DLD1 (cell line): ENCODE measurements around the gene ATF7IP.
"Not testable (repeated sequence)": the region's sequence is repeated elsewhere in the genome, so short reads cannot be mapped to it uniquely, and the experiment has no call there.

Experiments
- in situ Hi-C: cut with HindIII; loops from 2 replicates; pipeline ENCODE4 v1.10.0; 2017; ENCODE audit warnings: low sequenced_read_pairs

ATF7IP gene

GRCh38 chr12:14367040-14367661, 1.7 kb downstream of the ATF7IP start:
- in situ Hi-C loops, result no loop called here

- in situ Hi-C loops, result no loop called here
Measured at GRCh38 chr12:14369311-14369710, 3.8 kb downstream of the ATF7IP start.

GRCh38 chr12:14373217-14373616, 7.7 kb downstream of the ATF7IP start:
- in situ Hi-C loops, result no loop called here

- in situ Hi-C loops, result no loop called here
Measured at GRCh38 chr12:14379508-14379907, 14.0 kb downstream of the ATF7IP start.

GRCh38 chr12:14384783-14385638, 19.5 kb downstream of the ATF7IP start:
- in situ Hi-C loops, result no loop called here

GRCh38 chr12:14387219-14387871, 21.9 kb downstream of the ATF7IP start:
- in situ Hi-C loops, result no loop called here

GRCh38 chr12:14390449-14390848, 25.0 kb downstream of the ATF7IP start:
- in situ Hi-C loops, result no loop called here

- in situ Hi-C loops, result no loop called here
Measured at GRCh38 chr12:14390870-14391530, 25.5 kb downstream of the ATF7IP start.

- in situ Hi-C loops, result no loop called here
Measured at GRCh38 chr12:14393751-14394150, 28.3 kb downstream of the ATF7IP start.

- in situ Hi-C loops, result no loop called here
Measured at GRCh38 chr12:14394317-14395073, 29.0 kb downstream of the ATF7IP start.

GRCh38 chr12:14395074-14395778, 29.7 kb downstream of the ATF7IP start:
- in situ Hi-C loops, result no loop called here

- in situ Hi-C loops, result no loop called here
Measured at GRCh38 chr12:14396071-14396470, 30.6 kb downstream of the ATF7IP start.

- in situ Hi-C loops, result no loop called here
Measured at GRCh38 chr12:14399871-14400270, 34.4 kb downstream of the ATF7IP start.

GRCh38 chr12:14400599-14400998, 35.1 kb downstream of the ATF7IP start:
- in situ Hi-C loops, result no loop called here

- in situ Hi-C loops, result not testable (repeated sequence)
Measured at GRCh38 chr12:14401267-14401666, 35.8 kb downstream of the ATF7IP start.

GRCh38 chr12:14402697-14403096, 37.2 kb downstream of the ATF7IP start:
- in situ Hi-C loops, result no loop called here

GRCh38 chr12:14403293-14403692, 37.8 kb downstream of the ATF7IP start:
- in situ Hi-C loops, result no loop called here

- in situ Hi-C loops, result no loop called here
Measured at GRCh38 chr12:14403711-14404196, 38.3 kb downstream of the ATF7IP start.

GRCh38 chr12:14405407-14405806, 39.9 kb downstream of the ATF7IP start:
- in situ Hi-C loops, result not testable (repeated sequence)

- in situ Hi-C loops, result no loop called here
Measured at GRCh38 chr12:14408208-14408607, 42.7 kb downstream of the ATF7IP start.
